Smooth muscle cell (in vitro differentiated cells): ENCODE measurements around the gene ODC1. TPM values are rescaled to one million over a fixed set of nuclear protein-coding genes. Genes with fewer than 3 reads are reported as not detected.

Source experiments
- DNase-seq: peaks from one replicate; lab custom pipeline; 2025; ENCODE audit not compliant: unreplicated experiment; lab: John Stamatoyannopoulos, UW
- H2AFZ ChIP-seq: fragments of 200-600 bp; sonication (generic); 2 replicates; pipeline ENCODE4 v1.6.0; 2016; ENCODE audit warnings: antibody characterized with exemption, low read depth, mild to moderate bottlenecking
- H3F3A ChIP-seq: fragments of 200-600 bp; sonication (generic); 2 replicates; pipeline ENCODE4 v1.6.0; 2017; ENCODE audit warnings: antibody characterized with exemption, low read depth
- H3K27ac ChIP-seq: fragments of 200-600 bp; sonication (generic); 2 replicates; pipeline ENCODE4 v1.5.1; 2016; ENCODE audit warnings: low read depth, mild to moderate bottlenecking
- H3K27me3 ChIP-seq: fragments of 200-600 bp; sonication (generic); 2 replicates; pipeline ENCODE4 v1.6.1; 2016; ENCODE audit warnings: low read depth, mild to moderate bottlenecking
- H3K36me3 ChIP-seq: fragments of 200-600 bp; sonication (generic); 2 replicates; pipeline ENCODE4 v1.5.1; 2016; ENCODE audit warnings: low read depth
- H3K4me1 ChIP-seq: fragments of 200-600 bp; sonication (generic); 2 replicates; pipeline ENCODE4 v1.5.1; 2016; ENCODE audit warnings: low read depth
- H3K4me2 ChIP-seq: fragments of 200-600 bp; sonication (generic); 2 replicates; pipeline ENCODE4 v1.6.0; 2016; ENCODE audit warnings: mild to moderate bottlenecking
- H3K4me3 ChIP-seq: fragments of 200-600 bp; sonication (generic); 2 replicates; pipeline ENCODE4 v1.5.1; 2016; ENCODE audit warnings: mild to moderate bottlenecking
- H3K79me2 ChIP-seq: fragments of 200-600 bp; sonication (generic); 2 replicates; pipeline ENCODE4 v1.6.0; 2016; ENCODE audit warnings: low read depth, mild to moderate bottlenecking
- H3K9ac ChIP-seq: fragments of 200-600 bp; sonication (generic); 2 replicates; pipeline ENCODE4 v1.6.0; 2016; ENCODE audit warnings: low read depth
- H3K9me3 ChIP-seq: fragments of 200-600 bp; sonication (generic); replicated peaks from 2 replicates; pipeline ENCODE4 v1.5.1; 2016; ENCODE audit warnings: low read depth
- H4K20me1 ChIP-seq: fragments of 200-600 bp; sonication (generic); 2 replicates; pipeline ENCODE4 v1.6.0; 2016; ENCODE audit warnings: low read depth
- CTCF ChIP-seq: fragments of 200-600 bp; sonication (generic); IDR thresholded peaks from 2 replicates; pipeline ENCODE4 v1.5.1; 2017; ENCODE audit warnings: borderline replicate concordance, mild to moderate bottlenecking, antibody characterized with exemption; ENCODE audit not compliant: insufficient read depth, poor library complexity, severe bottlenecking
- WGBS: methylation state at CpG from one replicate; pipeline ENCODE4 v1.1.7; 2016; ENCODE audit warnings: low lambda C conversion rate; 5-methylcytosine and 5-hydroxymethylcytosine counted together
- polyA plus RNA-seq: library from polyadenylated mRNA; unstranded; fragments of >200 nt; fragmentation: Nextera tagmentation; extraction: Ambion mirVana; gene quantifications from 2 replicates; pipeline ENCODE4 v1.2.1, GENCODE V29; 2016
- total RNA-seq: library from RNA; depleted of rRNA; stranded (reverse); fragments of >200 nt; gene quantifications from 2 replicates; pipeline ENCODE4 v1.2.3, GENCODE V29; 2014

Gene ODC1
- total and polyA plus RNA-seq, 2 experiments from 2014 or later, result 22.4 to 34.7 TPM

GRCh38 chr2:10400568-10400977 lies 47.6 kb downstream of the ODC1 start:
- TF ChIP-seq CTCF, result no peak
- Histone ChIP-seq H3K79me2 (no peaks in the 10 kb centered on the region), H2AFZ (no peak overlapping the region)

GRCh38 chr2:10400002-10400401 lies 48.1 kb downstream of the ODC1 start:
- peaks cover 7% of the 10 kb centered on the region for H4K20me1 ChIP-seq
- no peak overlapping the region for H3K9ac ChIP-seq
- H3F3A ChIP-seq, result no peaks in the 10 kb centered on the region
- no peak overlapping the region for H3K4me2 ChIP-seq
- TF ChIP-seq CTCF, result no peak
- H3K79me2 ChIP-seq, result no peaks in the 10 kb centered on the region
- no peak for DNase-seq
- no peaks in the 10 kb centered on the region for H3K9me3 ChIP-seq
- H2AFZ ChIP-seq, result no peak overlapping the region
- no peak overlapping the region for H3K4me3 ChIP-seq
- H3K36me3 ChIP-seq, result no peaks in the 10 kb centered on the region
- H3K27ac ChIP-seq, result no peak overlapping the region
- H3K4me1 ChIP-seq, result no peaks in the 10 kb centered on the region
- H3K27me3 ChIP-seq, result no peaks in the 10 kb centered on the region
- WGBS, result 95% methylated on average over 14 of the region's 14 CpGs

More at GRCh38 chr2:10400568-10400977, 47.6 kb downstream of the ODC1 start:
- Histone ChIP-seq H3K36me3 (no peaks in the 10 kb centered on the region), H3K27me3 (no peaks in the 10 kb centered on the region), H3K4me2 (no peak overlapping the region), H3K27ac (no peak overlapping the region), H3K4me1 (no peaks in the 10 kb centered on the region), H3K9me3 (no peaks in the 10 kb centered on the region), H4K20me1 (peaks cover 4% of the 10 kb centered on the region), H3K9ac (no peak overlapping the region), H3F3A (no peaks in the 10 kb centered on the region), H3K4me3 (no peak overlapping the region)
- WGBS, result 86% methylated on average over 11 of the region's 11 CpGs
- no peak for DNase-seq

GRCh38 chr2:10399358-10399757 lies 48.8 kb downstream of the ODC1 start:
- no peak overlapping the region for H2AFZ ChIP-seq
- H3K4me3 ChIP-seq, result no peak overlapping the region
- TF ChIP-seq CTCF, result no peak
- no peak for DNase-seq
- H3K4me1 ChIP-seq, result no peaks in the 10 kb centered on the region
- WGBS, result 89% methylated on average over 16 of the region's 16 CpGs
- peaks cover 7% of the 10 kb centered on the region for H4K20me1 ChIP-seq
- no peaks in the 10 kb centered on the region for H3K36me3 ChIP-seq
- H3K79me2 ChIP-seq, result no peaks in the 10 kb centered on the region
- H3K27me3 ChIP-seq, result no peaks in the 10 kb centered on the region
- no peak overlapping the region for H3K9ac ChIP-seq
- no peaks in the 10 kb centered on the region for H3F3A ChIP-seq
- H3K9me3 ChIP-seq, result no peaks in the 10 kb centered on the region
- no peak overlapping the region for H3K4me2 ChIP-seq
- no peak overlapping the region for H3K27ac ChIP-seq

GRCh38 chr2:10398496-10398895 lies 49.6 kb downstream of the ODC1 start:
- WGBS, result 89% methylated on average over 14 of the region's 14 CpGs
- no peak for TF ChIP-seq CTCF
- no peak overlapping the region for H3K27ac ChIP-seq

More at GRCh38 chr2:10398496-10398895, 49.6 kb downstream of the ODC1 start:
- no peaks in the 10 kb centered on the region for H3K79me2 ChIP-seq
- no peaks in the 10 kb centered on the region for H3K4me1 ChIP-seq
- no peak overlapping the region for H3K9ac ChIP-seq
- H3K36me3 ChIP-seq, result no peaks in the 10 kb centered on the region
- no peak for DNase-seq
- no peaks in the 10 kb centered on the region for H3K27me3 ChIP-seq
- no peak overlapping the region for H2AFZ ChIP-seq
- no peaks in the 10 kb centered on the region for H3K9me3 ChIP-seq
- no peaks in the 10 kb centered on the region for H3F3A ChIP-seq
- no peak overlapping the region for H3K4me3 ChIP-seq
- no peak overlapping the region for H3K4me2 ChIP-seq
- H4K20me1 ChIP-seq, result peaks cover 7% of the 10 kb centered on the region
